ENCODE results near the gene TLK2. TPM values are rescaled to one million over a fixed set of nuclear protein-coding genes. Genes with fewer than 3 reads are reported as not detected.
"Not testable (repeated sequence)": the region's sequence is repeated elsewhere in the genome, so short reads cannot be mapped to it uniquely, and the experiment has no call there.

The TLK2 gene
- total and polyA plus RNA-seq, 8 donors = 6.2 to 19.3 (median 13.3) TPM

DNA sequence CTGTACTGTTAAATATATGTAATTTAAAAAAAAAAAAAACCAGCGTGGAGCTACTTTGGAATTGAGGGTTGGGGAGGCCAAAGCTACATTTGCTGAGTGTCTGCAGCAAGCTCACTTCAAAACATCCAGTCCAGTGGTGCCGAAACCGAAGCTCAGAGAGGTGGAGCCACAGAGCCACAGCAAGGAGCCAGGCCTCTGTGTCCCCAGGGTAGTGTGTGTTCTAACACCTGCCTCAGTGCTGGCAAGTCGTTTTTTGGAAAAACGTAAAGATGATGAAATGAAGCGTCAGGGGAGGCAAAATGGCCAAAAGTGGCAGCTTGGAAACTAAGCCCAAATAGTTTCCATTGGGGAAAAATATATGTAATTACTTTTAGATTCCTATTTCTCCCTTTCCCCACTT, 112.7 kb downstream of the TLK2 start:
- no peak overlapping the region for H3K4me3 ChIP-seq
- FAIRE-seq (no peak), DNase-seq (no peak), ATAC-seq (no peak)
- intact Hi-C loops (cut with DNase I) = no loop called here
- no peak overlapping the region for H3K27ac ChIP-seq
- TF ChIP-seq, protein P1, sequence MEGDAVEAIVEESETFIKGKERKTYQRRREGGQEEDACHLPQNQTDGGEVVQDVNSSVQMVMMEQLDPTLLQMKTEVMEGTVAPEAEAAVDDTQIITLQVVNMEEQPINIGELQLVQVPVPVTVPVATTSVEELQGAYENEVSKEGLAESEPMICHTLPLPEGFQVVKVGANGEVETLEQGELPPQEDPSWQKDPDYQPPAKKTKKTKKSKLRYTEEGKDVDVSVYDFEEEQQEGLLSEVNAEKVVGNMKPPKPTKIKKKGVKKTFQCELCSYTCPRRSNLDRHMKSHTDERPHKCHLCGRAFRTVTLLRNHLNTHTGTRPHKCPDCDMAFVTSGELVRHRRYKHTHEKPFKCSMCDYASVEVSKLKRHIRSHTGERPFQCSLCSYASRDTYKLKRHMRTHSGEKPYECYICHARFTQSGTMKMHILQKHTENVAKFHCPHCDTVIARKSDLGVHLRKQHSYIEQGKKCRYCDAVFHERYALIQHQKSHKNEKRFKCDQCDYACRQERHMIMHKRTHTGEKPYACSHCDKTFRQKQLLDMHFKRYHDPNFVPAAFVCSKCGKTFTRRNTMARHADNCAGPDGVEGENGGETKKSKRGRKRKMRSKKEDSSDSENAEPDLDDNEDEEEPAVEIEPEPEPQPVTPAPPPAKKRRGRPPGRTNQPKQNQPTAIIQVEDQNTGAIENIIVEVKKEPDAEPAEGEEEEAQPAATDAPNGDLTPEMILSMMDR (IDR thresholded peaks at IDR 0.05) = no peak
- no peaks in the 10 kb centered on the region for H3K4me1 ChIP-seq
- 79 to 83% methylated on average over 6 of the region's 6 CpGs for WGBS, 2 donors
- peaks cover 0 to 25% (median 4%) of the 10 kb centered on the region in 3 donors for H3K36me3 ChIP-seq
- H3K9me3 ChIP-seq = no peaks in the 10 kb centered on the region
- no peaks in the 10 kb centered on the region for H3K27me3 ChIP-seq

DNA sequence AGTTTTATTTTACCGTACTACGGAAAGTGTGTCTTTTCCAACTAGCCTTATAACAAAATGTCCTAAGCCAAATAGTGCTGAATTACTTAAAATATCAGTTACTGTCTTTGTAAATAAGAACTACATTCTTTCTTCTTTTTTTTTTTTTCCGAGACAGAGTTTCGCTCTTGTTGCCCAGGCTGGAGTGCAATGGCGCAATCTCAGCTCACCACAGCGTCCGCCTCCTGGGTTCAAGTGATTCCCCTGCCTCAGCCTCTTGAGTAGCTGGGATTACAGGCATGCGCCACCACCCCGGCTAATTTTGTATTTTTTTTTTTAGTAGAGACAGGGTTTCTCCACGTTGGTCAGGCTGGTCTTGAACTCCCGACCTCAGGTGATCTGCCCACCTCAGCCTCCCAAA, 113.2 kb downstream of the TLK2 start:
- not testable (repeated sequence) for H3K27ac ChIP-seq, FAIRE-seq
- WGBS, 2 donors = 87 to 90% methylated on average over 11 of the region's 11 CpGs

DNA sequence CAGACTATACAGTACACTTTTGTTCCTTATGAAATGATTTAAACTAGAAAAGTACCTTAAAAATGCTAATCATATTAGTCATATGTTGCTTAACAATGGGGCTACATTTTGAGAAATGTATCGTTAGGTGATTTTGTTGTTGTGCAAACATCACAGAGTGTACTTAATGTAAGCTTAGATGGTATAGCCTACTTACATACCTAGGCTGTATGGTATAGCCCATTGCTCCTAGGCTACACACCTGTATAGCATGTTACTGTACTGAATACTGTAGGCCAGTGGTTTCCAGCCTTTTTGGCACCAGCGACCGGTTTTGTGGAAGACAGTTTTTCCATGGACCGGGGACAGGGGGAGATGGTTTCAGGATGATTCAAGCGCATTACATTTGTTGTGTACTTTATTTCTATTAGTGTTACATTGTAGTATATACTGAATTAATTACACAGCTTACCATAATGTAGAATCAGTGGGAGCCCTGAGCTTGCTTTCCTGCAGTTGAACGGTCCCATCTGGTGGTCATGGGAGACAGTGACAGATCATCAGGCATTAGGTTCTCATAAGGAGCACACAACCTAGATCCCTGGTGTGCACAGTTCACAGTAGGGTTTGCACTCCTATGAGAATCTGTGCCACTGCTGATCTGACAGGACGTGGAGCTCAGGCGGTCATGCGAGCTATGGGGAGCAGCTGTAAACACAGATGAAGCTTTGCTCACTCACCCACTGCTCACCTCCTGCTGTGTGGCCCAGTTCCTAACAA, 113.9 kb downstream of the TLK2 start:
- H3K4me3 ChIP-seq = no peak overlapping the region
- no peaks in the 10 kb centered on the region for H3K9me3 ChIP-seq
- TF ChIP-seq, protein P1 (IDR thresholded peaks at IDR 0.05) = no peak
- peak in 1 of 4 donors; percentile 22 for ATAC-seq
- no peak for DNase-seq
- WGBS, 2 donors = 89 to 92% methylated on average over 9 of the region's 9 CpGs
- intact Hi-C loops (cut with DNase I) = no loop called here
- FAIRE-seq = no peak
- H3K27me3 ChIP-seq = no peaks in the 10 kb centered on the region
- H3K4me1 ChIP-seq = no peaks in the 10 kb centered on the region
- H3K36me3 ChIP-seq = peaks cover 0 to 23% (median 4%) of the 10 kb centered on the region in 3 donors
- no peak overlapping the region for H3K27ac ChIP-seq

More for the DNA sequence above, 113.2 kb downstream of the TLK2 start:
- ATAC-seq; H3K27me3 ChIP-seq; DNase-seq; H3K9me3 ChIP-seq; H3K4me1 ChIP-seq; H3K4me3 ChIP-seq; intact Hi-C loops (cut with DNase I): not testable (repeated sequence)
- peaks cover 0 to 25% (median 0%) of the 10 kb centered on the region in 3 donors for H3K36me3 ChIP-seq

DNA sequence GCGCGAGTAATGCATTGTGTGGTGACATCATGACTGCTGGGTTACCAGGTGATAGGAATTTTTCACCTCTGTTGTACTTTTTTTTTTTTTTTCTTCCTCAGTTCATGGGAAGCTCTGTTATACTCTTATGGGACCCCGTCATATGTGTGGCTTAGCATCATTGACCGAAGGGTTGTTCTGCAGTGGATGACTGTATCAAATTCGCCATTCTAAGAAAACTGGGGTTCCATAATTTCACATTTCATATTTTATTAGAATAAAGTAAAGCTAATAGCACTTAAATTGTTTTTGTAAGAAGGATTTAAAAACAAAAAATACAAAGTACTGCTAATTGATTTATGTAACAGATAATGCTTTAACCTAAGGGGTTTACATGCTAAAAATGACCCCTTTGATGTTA, 116.9 kb downstream of the TLK2 start:
- Histone ChIP-seq H3K4me1 (no peaks in the 10 kb centered on the region), H3K4me3 (no peak overlapping the region), H3K27me3 (no peaks in the 10 kb centered on the region), H3K36me3 (peaks cover 0 to 19% (median 12%) of the 10 kb centered on the region in 3 donors), H3K9me3 (no peaks in the 10 kb centered on the region), H3K27ac (no peak overlapping the region)
- FAIRE-seq (no peak), ATAC-seq (no peak), DNase-seq (no peak)
- 96 to 97% methylated on average over 5 of the region's 5 CpGs for WGBS, 2 donors
- intact Hi-C loops (cut with DNase I) = no loop called here
- TF ChIP-seq, protein P1 (IDR thresholded peaks at IDR 0.05) = no peak

DNA sequence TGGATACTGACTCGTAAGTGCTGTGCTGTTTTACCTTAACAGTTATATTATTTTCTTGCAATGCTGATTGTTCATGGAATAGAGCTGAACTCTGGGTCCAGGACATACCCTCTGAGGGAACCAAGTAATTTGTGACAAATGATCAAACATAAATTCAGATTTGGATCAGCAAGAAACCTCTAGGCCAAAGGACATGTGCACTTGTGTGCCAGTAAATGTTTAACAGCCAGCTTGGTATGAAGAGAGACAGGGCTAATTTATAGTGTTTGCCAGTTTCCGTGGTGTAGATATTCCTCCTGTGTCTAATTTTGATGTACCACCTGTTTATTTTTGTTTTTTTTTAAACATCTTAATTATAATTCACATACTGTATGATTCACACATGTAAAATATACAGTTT, 118.0 kb downstream of the TLK2 start:
- H3K36me3 ChIP-seq = peaks cover 0 to 13% (median 12%) of the 10 kb centered on the region in 3 donors
- intact Hi-C loops (cut with DNase I) = no loop called here
- WGBS, 2 donors = 98% methylated on average over 2 of the region's 2 CpGs
- no peak for DNase-seq
- no peaks in the 10 kb centered on the region for H3K9me3 ChIP-seq
- no peaks in the 10 kb centered on the region for H3K27me3 ChIP-seq
- H3K4me3 ChIP-seq = no peak overlapping the region
- FAIRE-seq = no peak
- TF ChIP-seq, protein P1 (IDR thresholded peaks at IDR 0.05) = no peak
- no peak overlapping the region for H3K27ac ChIP-seq
- H3K4me1 ChIP-seq = peaks cover 0 to 6% (median 0%) of the 10 kb centered on the region in 3 donors
- no peak for ATAC-seq
